ENCODE results near the gene CCNH.

CCNH gene

DNA sequence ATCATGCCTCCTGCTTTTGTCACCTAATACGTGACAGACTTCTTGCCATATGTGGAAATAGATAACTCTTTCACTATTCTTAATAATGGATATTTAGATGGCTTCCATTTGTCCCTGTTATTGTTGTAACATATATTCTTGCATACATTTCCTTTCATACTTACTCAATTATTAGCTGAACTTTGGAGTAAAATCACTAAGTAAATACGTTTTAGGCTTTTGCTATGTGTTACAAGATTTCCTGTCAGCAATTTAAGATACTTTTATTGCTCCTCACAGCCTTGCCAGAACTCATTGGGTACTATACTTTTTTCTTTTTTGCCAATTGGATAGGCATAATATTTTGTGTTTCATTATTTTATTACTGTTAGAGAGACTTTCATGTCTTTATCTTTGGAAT is 26.9 kb downstream of the CCNH start:
- Histone ChIP-seq H3K4me3 (replicated peaks; ENCODE audit: insufficient read depth, low read length) (no peak overlapping the region), H3K27ac (replicated peaks) (no peak overlapping the region), H3K27me3 (ENCODE audit: insufficient read depth, poor library complexity, severe bottlenecking) (no peaks in the 10 kb centered on the region)
- TF ChIP-seq POLR2AphosphoS5 (IDR thresholded peaks at IDR 0.05; ENCODE audit: low read depth) = no peak
- TF ChIP-seq, protein P1, sequence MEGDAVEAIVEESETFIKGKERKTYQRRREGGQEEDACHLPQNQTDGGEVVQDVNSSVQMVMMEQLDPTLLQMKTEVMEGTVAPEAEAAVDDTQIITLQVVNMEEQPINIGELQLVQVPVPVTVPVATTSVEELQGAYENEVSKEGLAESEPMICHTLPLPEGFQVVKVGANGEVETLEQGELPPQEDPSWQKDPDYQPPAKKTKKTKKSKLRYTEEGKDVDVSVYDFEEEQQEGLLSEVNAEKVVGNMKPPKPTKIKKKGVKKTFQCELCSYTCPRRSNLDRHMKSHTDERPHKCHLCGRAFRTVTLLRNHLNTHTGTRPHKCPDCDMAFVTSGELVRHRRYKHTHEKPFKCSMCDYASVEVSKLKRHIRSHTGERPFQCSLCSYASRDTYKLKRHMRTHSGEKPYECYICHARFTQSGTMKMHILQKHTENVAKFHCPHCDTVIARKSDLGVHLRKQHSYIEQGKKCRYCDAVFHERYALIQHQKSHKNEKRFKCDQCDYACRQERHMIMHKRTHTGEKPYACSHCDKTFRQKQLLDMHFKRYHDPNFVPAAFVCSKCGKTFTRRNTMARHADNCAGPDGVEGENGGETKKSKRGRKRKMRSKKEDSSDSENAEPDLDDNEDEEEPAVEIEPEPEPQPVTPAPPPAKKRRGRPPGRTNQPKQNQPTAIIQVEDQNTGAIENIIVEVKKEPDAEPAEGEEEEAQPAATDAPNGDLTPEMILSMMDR (IDR thresholded peaks at IDR 0.05; ENCODE audit: insufficient read depth, low read length) = no peak
- no peak for TF ChIP-seq SPI1 (IDR thresholded peaks at IDR 0.05; ENCODE audit: borderline replicate concordance, low read depth)
- no peak for TF ChIP-seq REST (IDR thresholded peaks at IDR 0.05; ENCODE audit: insufficient replicate concordance, low read depth)
- TF ChIP-seq GABPA (IDR thresholded peaks at IDR 0.05; ENCODE audit: low read depth) = no peak
- DNase-seq (ENCODE audit: low read depth in 1 of 2, low spot score in 1 of 2) = no peak

GRCh38 chr5:87383216-87383615 is 29.5 kb downstream of the CCNH start:
- Histone ChIP-seq H3K27ac (replicated peaks) (no peak overlapping the region), H3K4me3 (replicated peaks; ENCODE audit: insufficient read depth, low read length) (no peak overlapping the region), H3K27me3 (ENCODE audit: insufficient read depth, poor library complexity, severe bottlenecking) (no peaks in the 10 kb centered on the region)
- TF ChIP-seq, protein P1 (IDR thresholded peaks at IDR 0.05; ENCODE audit: insufficient read depth, low read length) = no peak
- no peak for TF ChIP-seq GABPA (IDR thresholded peaks at IDR 0.05; ENCODE audit: low read depth)
- TF ChIP-seq REST (IDR thresholded peaks at IDR 0.05; ENCODE audit: insufficient replicate concordance, low read depth) = no peak
- TF ChIP-seq SPI1 (IDR thresholded peaks at IDR 0.05; ENCODE audit: borderline replicate concordance, low read depth) = no peak
- TF ChIP-seq POLR2AphosphoS5 (IDR thresholded peaks at IDR 0.05; ENCODE audit: low read depth) = no peak
- no peak for DNase-seq (ENCODE audit: low read depth in 1 of 2, low spot score in 1 of 2)

- Histone ChIP-seq H3K4me3 (replicated peaks; ENCODE audit: insufficient read depth, low read length) (no peak overlapping the region), H3K27me3 (ENCODE audit: insufficient read depth, poor library complexity, severe bottlenecking) (no peaks in the 10 kb centered on the region), H3K27ac (replicated peaks) (no peak overlapping the region)
- TF ChIP-seq REST (IDR thresholded peaks at IDR 0.05; ENCODE audit: insufficient replicate concordance, low read depth) (no peak), GABPA (IDR thresholded peaks at IDR 0.05; ENCODE audit: low read depth) (no peak), SPI1 (IDR thresholded peaks at IDR 0.05; ENCODE audit: borderline replicate concordance, low read depth) (no peak), POLR2AphosphoS5 (IDR thresholded peaks at IDR 0.05; ENCODE audit: low read depth) (no peak)
- TF ChIP-seq, protein P1 (IDR thresholded peaks at IDR 0.05; ENCODE audit: insufficient read depth, low read length) = no peak
- no peak for DNase-seq (ENCODE audit: low read depth in 1 of 2, low spot score in 1 of 2)
These were observed 30.5 kb downstream of the CCNH start for GRCh38 chr5:87382224-87382623.

All from HL-60 (cell line).